Panc1 (cell line): ENCODE results near the gene ATP13A4.

Experiments used
- CTCF ChIP-seq: fragments of 450-650 bp; IDR thresholded peaks from 2 replicates; pipeline ENCODE4 v1.5.1; 2017; ENCODE audit warnings: mild to moderate bottlenecking
- REST ChIP-seq, 2 experiments: IDR thresholded peaks; 2 replicates each; pipeline ENCODE4 v1.6.1; 2011 to 2012; ENCODE audit warnings: low read depth in 2 of 2, control low read depth in 1 of 2, low read length in 1 of 2, mild to moderate bottlenecking in 1 of 2, moderate library complexity in 1 of 2; ENCODE audit not compliant: insufficient read depth in 1 of 2
- SIN3A ChIP-seq: IDR thresholded peaks from 2 replicates; pipeline ENCODE4 v1.6.1; 2012; ENCODE audit warnings: low read depth, mild to moderate bottlenecking, low read length, moderate library complexity, borderline replicate concordance; ENCODE audit not compliant: insufficient read depth
- TCF7L2 ChIP-seq: IDR thresholded peaks from 2 replicates; pipeline ENCODE4 v1.6.1; 2011; ENCODE audit warnings: mild to moderate bottlenecking, low read depth, low read length, inconsistent platforms

GRCh38 chr3:193502871-193503270, 51.8 kb downstream of the ATP13A4 start:
- TF ChIP-seq TCF7L2: no peak
- TF ChIP-seq CTCF: no peak
- no peak for TF ChIP-seq SIN3A
- no peak for TF ChIP-seq REST (IDR thresholded peaks at IDR 0.05; ENCODE audit: insufficient read depth in 1 of 2, low read depth in 2 of 2, low read length in 1 of 2)
